Stimulated activated CD4-positive, alpha-beta T cell treated with anti-CD3 and anti-CD28 coated beads, Interleukin-2, amount 100 ng/mL, for 48 hours (primary cell): ENCODE data around the gene KRTAP2-4.
"Not testable (repeated sequence)": the region's sequence is repeated elsewhere in the genome, so short reads cannot be mapped to it uniquely, and the experiment has no call there.

ENCODE experiments used
- DNase-seq, 2 donors: peaks; one replicate each; pipeline ENCODE4 v3.0.0-alpha.2; 2020

KRTAP2-4 gene

DNA sequence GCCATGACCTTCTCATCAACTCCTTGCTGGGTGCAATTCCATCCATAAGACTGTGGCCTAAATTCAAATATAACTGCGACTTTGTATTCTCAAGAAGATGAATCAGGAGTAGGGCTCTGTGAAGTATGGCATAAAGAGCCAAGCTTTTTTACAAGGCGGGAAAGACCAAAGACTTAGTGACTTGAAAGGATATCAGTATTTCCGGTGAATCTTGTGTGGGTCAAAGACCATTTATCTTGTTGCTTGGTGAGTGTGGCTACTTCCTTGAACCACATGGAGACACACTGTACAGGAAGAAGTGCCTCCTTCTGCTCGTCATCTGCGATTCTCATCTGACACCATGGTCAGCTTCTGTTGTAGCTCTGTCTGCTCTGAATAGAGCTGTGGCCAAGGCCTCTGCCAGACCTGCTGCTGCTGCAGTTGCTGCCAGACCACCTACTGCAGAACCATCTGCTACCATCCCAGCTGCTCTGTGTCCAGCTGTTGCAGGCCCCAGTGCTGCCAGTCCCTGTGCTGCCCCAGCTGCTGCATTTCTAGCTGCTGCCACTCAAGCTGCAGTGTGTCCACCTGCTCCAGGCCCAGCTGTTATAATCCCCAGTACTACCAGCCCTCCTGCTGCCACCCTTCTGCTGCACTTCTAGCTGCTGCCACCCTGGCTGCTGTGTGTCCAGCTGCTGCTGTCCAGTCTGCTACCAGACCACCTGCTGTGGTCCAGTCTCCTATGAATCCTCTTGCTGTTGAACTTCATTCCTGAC, 6.1 kb upstream of the KRTAP2-4 start:
- DNase-seq, result no peak

DNA sequence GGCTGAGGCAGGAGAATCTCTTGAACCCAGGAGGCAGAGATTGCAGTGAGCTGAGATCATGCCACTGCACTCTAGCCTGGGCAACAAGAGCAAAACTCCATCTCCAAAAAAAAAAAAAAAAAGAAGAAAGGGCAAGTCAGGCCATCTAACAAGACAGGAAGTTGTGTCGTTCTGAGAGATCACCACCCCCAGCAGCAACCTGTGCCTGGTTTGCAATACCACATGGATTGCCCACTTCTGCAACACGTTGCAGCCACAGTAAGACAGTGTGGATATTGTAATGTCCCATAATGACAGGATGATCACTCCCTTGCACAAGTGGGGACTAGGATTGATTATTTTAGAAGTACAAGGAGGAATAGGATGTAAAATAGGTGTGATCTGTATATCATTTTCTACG, 3.4 kb upstream of the KRTAP2-4 start:
- no peak for DNase-seq

- no peak for DNase-seq
Observed at GRCh38 chr17:41067281-41067680, 1.6 kb upstream of the KRTAP2-4 start.

GRCh38 chr17:41065016-41065689, 526 bp downstream of the KRTAP2-4 start:
- not testable (repeated sequence) for DNase-seq

DNA sequence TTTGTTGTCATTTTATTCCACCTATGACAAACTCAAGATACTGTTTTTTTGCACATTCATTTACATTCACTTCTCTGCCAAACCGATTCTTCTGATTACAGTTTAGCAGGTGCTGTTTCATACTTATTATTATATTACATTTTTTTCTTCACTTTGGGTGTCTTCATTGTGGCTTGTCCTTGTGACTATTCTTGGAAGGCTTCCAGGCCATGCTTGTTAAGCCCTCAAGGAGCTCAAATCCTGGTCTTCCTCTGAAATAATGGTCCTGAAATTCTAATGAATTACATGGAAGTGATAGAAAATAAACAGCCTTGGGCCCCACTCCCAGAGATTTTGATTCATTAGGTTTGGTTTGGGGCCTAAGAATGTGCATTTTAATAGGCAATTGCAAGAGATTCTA, 1.4 kb downstream of the KRTAP2-4 start:
- DNase-seq, result no peak

DNA sequence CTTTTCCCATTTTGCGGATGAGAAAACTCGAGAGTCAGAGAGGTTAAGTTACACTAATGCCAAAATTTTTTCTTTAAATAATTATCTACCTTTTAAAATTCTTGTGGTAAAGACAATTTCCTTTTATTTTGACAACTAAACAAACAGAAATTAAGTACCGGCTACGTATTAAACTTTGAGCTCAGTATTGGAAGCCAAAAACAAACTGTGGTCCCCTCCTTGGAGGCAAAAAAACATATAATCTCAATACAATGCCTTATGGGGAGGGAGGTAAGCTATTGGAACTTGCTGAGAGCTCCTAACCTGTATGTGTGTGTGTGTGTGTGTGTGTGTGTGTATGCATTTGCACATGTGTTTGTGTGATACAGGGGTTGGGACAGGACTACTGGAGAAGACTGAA, 2.2 kb downstream of the KRTAP2-4 start:
- DNase-seq, result no peak

GRCh38 chr17:41061964-41062363, 3.7 kb downstream of the KRTAP2-4 start:
- DNase-seq, result no peak

DNA sequence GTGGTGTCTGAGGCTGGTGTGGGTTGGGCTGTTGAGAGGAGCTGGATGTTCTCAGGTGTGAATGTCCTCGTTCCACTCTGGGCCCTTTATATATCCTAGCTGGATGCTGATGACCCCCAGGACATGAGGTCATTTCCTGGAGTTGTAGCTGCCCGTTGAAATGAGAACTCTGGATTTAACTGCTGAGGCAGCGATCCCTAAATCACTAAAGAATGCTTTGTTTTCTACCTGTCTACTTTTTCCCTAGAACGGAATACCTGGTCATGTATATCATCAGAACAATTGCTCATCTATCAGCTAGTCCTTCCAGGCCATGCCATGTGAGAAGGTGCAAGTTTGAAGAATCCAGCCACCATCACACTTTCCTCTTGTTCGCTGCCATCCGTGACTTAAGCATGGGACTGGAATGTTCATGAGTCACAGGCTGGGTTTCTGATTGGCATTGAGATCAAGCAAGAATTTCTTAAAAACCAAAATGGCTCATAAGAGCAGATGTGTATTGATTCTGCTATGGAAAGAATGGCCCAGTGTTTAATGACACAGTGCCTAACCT, 5.6 kb downstream of the KRTAP2-4 start, which contains the start of gene KRTAP2-3:
KRTAP2-3 (minus strand) TSS at position 63 of the 553 bp plus-strand sequence. CDS start 64 bp downstream, outside the sequence.
- DNase-seq, result no peak

GRCh38 chr17:41059276-41060051, 6.2 kb downstream of the KRTAP2-4 start:
- DNase-seq, result not testable (repeated sequence)

GRCh38 chr17:41058741-41059140, 6.9 kb downstream of the KRTAP2-4 start:
- no peak for DNase-seq

- DNase-seq, result no peak
Observed at GRCh38 chr17:41057547-41057946, 8.1 kb downstream of the KRTAP2-4 start.

DNA sequence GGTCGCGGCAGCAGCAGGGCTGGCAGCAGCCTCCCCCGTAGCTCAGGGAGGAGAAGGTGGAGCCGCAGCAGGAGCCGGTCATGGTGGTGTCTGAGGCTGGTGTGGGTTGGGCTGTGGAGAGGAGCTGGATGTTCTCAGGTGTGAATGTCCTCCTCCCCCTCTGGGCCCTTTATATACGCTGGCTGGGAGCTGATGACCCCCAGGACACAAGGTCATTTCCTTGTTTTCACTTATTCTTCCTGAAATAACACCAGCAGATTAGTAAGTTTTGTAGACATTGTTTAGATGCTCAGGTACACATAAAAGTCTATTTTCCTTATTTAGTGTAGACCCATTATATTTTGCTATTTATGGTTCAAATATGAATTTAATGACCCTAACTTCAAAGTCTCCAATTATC, 10.5 kb downstream of the KRTAP2-4 start, which contains the start of gene KRTAP2-2:
KRTAP2-2 (minus strand) TSS at position 101 of the 400 bp plus-strand sequence; CDS start at position 82, 19 bp downstream.
- not testable (repeated sequence) for DNase-seq

DNA sequence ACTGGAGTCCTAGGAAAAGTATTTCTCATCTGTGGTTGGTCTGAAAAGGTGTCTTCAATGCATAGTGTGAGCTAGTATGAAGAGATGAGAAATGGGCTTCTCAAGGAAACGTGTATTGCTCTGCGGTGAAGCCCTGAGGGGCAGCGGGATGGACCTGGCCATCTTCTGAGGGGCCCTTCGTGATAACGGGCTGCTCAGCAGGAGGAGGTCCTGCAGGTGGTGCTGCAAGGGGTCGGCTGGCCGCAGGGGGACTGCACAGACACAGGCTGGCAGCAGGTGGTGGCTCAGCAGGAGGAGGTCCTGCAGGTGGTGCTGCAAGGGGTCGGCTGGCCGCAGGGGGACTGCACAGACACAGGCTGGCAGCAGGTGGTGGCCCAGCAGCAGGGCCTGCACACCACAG, 11.1 kb downstream of the KRTAP2-4 start:
- DNase-seq, result not testable (repeated sequence)

- no peak for DNase-seq
Observed at GRCh38 chr17:41054025-41054424, 11.7 kb downstream of the KRTAP2-4 start.

- no peak for DNase-seq
Observed at GRCh38 chr17:41052566-41052965, 13.1 kb downstream of the KRTAP2-4 start.

DNA sequence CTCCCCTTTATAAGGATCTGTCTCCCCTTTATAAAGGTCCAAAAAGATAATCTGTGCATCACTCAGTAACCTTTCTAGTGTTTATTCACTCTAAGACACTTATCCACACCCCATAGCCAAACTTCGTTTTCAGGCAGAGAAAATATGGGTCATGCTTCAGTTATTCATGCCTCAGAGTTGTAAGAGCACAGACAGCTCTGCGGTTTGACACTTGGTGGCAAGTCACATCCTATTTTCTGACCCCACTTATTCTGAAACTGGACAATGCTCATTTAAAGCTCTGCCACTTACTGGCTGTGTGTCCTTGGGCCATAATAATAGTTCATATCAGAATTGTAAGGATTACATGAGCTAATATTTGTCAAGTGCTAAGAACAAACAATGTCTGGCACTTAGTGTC, 16.6 kb downstream of the KRTAP2-4 start:
- DNase-seq, result no peak

GRCh38 chr17:41048441-41048840, 17.2 kb downstream of the KRTAP2-4 start:
- DNase-seq, result no peak

DNA sequence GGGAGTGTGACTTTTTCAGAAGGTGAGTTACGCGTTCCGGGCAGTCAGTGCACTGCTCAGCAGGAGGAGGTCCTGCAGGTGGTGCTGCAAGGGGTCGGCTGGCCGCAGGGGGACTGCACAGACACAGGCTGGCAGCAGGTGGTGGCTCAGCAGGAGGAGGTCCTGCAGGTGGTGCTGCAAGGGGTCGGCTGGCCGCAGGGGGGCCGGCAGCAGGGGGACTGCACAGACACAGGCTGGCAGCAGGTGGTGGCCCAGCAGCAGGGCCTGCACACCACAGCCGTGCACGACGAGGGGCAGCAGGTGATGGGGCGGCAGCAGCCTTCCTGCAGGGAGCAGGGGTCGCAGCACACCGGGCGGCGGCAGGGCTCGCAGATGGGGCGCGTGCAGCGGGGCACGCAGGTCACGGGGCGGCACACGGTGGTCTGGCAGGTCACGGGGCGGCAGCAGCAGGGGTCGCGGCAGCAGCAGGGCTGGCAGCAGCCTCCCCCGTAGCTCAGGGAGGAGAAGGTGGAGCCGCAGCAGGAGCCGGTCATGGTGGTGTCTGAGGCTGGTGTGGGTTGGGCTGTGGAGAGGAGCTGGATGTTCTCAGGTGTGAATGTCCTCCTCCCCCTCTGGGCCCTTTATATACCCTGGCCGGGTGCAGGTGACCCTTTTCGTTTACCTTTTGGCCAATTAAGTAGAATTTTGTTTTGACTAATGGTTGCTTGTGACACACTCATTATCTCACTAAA, 18.8 kb downstream of the KRTAP2-4 start, which contains the start of gene KRTAP2-1:
KRTAP2-1 (minus strand) TSS at position 582 of the 731 bp plus-strand sequence; CDS start at position 533, 49 bp downstream.
- DNase-seq, result not testable (repeated sequence)

- DNase-seq, result no peak
Observed at GRCh38 chr17:41042953-41043352, 22.7 kb downstream of the KRTAP2-4 start.

DNA sequence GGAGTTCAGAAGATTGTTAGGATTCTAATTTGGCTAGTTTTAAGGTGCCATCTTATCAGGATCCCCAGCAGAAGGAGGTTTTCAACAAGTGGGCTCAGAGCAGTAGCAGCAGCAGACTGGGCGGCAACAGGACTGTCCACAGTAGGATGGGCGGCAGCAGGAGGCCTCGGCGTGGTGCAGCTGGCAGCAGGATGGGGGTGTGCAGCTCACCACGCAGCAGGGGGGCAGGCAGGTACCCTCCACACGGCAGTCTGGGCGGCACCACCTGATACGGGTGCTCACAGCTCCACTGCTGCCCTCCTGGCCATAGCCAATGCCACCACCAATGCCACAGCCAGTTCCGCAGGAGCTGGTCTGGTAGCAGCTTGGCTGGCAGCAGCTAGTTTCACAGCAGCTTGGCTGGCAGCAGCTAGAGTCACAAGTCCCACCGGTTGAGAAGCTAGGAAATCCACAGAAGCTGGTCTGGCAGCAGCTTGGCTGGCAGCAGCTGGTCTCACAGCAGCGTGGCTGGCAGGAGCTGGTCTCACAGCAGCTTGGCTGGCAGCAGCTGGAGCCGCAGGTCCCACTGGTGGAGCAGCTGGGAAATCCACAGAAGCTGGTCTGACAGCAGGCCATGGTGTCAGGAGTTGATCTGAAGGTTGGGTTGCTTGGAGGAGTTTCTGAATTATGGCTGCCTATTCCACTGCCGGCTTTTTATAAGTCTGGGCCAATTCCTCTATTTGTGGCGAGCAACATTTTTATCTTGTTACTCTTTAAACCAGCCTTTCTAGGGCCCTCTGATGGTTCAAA, 24.7 kb downstream of the KRTAP2-4 start, which contains the start of gene KRTAP1-1:
KRTAP1-1 (minus strand) TSS at position 668 of the 789 bp plus-strand sequence; CDS start at position 615, 53 bp downstream.
- DNase-seq, result not testable (repeated sequence)

DNA sequence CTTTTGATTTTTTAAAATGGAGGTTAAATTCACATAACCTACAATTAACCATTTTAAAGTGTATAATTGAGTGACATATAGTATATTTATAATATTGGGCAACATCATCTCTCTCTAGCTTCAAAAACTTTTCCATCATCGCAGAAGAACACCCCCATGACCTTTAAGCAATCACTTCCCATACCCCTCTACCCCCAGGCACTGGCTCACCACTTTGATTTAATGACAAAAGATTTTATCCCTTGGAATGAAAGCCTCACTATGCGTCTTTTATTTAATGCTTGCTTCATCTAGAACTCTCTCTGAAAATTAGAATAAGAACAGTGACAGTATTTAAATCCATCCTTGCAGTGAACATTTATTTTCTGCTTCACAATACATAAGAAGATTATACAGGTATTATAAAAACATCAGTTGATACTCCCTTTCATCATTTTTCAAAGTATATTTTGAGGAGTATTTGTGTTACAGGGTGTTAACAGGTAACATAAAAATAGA, 27.8 kb downstream of the KRTAP2-4 start:
- DNase-seq, result no peak
